GM21381 (cell line): ENCODE measurements around the gene APLN.

Experiments used
- ATAC-seq: cut with Tn5 transposase; IDR thresholded peaks from one replicate; pipeline ENCODE4 v1.9.1; 2021; ENCODE audit warnings: mild to moderate bottlenecking, moderate library complexity; ENCODE audit not compliant: unreplicated experiment

Gene APLN

DNA sequence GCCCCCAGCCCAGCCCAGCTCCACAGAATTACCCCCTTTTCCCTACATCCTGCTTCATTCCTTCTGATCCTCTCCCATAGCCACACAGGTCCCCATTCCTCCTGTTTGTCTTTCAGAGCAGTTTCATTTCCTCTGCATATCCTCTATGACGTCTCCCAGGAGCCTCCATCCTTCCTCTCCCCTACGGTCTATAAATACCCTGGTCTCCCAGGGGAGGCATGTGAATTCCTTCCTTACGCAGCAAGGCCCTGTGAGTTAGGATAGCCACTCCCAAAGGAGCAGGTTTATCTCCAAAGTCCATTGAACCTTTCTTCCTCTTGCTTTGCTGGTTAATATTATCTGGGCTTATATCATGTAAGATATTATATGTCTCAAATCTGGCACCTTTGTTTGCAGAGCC, 8.4 kb upstream of the APLN start:
- no peak for ATAC-seq

DNA sequence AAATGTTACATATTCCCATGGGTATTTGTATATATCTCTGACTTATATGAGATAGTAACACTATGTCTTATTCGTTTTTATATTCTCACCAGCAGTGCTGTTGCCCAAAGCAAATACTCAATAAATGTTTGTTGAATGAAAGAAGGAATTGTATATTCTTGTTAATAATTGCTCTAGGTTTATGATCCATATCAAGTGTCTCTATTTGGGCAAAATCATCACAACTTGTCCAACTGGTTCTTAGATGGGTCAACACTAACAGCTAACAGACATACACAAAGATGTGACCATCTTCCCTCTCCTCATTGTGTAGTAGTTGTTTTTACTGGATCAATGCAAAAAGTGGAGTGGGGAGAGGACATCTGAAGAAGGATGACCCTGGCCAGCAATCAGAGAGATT, 6.6 kb upstream of the APLN start:
- ATAC-seq, result no peak

DNA sequence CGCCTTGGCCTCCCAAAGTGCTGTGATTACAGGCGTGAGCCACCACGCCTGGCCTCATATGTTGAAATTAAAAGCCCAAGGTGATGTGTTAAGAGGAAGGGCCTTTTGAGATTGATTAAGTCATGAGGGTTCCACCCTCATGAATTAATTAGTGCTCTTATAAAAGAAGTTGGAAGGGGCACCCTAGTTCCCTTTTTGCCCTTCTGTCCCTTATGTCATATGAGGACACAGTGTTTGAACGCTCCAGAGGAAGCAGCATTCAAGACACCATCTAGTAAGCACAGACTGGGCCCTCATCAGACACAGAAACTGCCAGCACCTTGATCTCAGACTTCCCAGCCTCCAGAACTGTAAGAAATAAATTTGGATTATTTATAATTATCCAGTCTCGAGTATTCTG, 5.1 kb upstream of the APLN start:
- ATAC-seq, result no peak

DNA sequence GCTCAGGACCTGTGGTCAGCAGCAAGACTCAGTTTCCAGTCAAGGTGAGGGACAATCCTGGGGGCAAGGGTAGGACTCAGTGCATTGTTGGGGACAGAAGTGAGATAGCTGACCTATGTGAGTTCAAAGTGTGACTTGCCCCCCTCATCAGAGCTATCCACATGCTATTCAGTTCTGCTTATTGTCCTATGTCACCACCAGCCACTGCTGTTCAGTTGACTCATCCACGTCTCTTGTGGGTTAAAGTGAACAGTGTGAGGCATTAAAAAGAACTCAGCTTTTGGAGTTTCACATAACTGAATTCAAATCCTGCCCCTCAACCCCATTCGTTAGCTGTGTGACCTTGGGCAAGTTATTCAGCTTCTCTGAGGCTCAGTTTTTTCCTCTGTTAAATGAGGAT, 4.4 kb upstream of the APLN start:
- no peak for ATAC-seq

DNA sequence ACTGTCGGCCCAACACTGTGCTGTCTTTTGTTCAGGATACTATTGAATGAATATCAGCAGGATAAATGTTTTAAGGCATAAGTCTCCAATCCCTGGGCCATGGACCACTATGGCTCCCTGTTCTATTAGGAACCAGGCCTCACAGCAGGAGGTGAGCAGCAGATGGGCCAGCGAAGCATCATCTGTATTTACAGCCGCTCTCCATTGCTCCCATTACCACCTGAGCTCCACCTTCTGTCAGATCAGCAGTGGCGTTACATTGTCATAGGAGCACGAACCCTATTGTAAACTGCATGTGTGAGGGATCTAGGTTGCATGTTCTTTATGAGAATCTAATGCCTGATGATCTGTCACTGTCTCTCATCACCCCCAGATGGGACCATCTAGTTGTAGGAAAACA, 3.7 kb upstream of the APLN start:
- no peak for ATAC-seq

DNA sequence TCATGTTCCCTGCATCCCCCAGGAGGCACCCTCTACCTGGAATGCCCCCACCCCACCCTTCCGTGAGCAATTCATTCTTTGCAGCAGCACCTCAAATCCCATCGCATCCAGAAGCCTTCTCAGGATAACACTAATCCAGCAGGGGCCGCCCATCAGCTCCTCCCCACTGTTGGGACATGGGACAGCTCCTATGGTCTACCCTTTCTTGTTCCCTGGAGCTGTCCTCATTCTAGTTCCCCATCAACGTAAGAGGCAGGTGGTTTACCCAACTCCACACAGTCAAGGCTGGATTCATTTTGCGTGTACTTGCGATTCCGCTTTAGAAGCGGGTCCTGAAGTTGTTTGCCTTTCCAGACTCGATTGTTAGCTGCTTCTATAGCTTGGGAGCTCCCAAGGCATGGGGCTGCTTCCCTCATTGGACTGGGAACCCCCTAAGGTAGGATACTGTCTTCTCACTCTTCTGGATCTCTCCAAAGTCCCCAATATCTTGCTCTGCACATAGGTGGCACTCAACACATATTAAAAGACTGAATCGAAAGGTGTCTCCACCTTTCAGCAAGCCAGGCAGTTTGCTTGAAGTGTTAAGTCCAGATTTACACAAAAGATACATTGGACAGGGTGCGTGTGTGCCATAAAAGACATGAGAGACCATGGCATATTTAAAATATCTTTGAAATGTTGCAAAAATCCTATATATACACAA, 942 bp upstream of the APLN start:
- no peak for ATAC-seq

DNA sequence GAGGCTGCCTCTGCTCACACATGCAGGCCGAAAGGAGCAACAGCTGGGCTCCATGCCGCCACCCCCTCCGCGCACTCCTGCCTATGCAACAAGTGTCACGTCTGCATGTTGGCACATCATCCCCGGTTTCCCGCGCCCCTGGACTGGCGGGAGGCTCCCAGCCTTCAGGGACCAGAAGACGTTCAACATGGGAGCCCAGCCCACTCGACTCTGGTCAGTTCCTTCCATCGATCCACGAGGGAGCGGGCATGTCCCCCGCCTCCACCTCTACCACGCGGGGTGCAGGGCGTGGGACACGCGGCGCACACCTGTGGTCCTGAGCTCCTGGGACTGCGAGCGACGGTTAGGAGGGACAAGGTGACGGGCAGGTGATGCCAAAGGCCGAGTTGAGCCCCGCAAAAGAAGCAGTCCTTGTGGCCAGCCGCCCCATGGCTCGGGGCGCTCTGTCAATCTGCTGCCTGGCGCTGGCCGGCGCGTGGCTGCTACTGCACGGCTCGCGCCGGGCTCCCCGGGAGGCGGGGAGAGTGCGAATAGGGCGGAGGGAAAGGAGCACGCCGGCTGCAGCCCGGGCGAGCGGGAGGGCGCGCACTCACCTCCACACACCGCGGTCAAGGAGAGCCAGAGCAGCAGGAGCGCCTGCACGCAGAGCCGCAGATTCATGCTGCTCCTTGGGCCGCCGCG, 645 bp downstream of the APLN start:
- ATAC-seq, result peak; percentile 68

DNA sequence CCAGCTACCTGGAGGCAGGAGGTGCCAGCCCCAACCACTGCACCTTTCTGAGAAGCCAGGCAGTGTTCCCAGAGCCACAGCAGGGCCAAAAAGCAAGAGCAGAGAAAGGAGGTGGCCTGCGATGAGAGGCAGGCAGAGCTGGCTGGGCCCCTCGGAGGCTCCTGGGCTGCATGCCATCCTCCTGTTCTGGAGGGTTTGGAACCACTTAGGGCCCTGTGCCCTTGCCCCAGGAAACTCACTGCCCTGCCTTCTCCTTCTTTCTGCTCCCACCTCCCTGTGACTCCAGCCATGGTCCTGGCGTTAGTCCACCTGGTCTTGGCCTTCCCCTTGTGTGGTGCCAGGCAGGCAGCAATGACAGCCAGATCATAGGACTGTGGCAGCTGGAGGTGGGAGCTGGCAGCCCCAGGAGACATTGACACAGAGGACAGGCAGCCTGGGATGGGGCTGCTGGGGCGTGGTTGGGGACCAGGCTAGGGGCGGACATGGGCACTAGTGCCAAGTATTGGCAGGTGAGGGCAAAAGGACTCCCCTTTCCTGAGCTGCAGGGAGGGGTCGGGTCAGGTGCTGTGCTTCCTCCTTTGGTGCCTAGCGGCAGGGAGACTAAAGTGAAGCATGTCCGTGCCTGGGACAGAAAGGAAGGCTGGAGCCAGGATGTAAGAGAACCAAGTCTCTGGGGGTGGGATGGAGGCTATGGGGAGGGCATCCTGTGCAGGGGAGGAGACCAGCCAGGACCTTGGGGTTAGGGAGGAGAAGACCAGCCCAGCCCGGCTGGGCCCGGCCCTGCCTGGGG, 1.4 kb downstream of the APLN start:
- no peak for ATAC-seq

DNA sequence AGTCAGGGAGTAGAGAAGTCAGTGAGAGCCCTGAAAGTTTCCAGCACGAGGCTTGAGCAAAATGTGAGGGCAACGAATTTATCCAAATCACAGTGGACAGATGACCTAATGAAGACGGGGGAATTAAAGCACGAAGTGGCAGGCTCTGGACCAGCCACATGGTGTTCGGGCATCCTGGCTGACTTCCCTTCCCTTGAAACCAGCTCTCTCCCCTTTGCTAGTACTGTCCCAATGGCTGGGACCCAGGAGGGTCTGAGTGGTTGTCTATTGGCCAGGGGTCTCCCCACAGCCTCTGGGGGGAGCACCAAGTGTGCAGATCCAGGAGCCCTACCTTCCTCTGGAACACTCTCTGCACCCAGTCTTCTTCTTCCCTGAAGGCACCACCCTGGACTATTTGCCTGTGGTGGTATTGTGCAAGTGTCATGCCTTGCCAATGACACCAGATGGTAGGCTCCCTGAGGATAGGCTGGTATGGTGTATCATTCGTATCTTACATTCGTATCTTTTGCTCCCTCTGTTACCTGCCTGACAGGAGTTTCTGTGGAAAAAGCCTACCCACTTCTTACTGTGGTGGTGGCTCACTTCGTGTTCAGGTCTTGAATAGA, 2.1 kb downstream of the APLN start:
- no peak for ATAC-seq

DNA sequence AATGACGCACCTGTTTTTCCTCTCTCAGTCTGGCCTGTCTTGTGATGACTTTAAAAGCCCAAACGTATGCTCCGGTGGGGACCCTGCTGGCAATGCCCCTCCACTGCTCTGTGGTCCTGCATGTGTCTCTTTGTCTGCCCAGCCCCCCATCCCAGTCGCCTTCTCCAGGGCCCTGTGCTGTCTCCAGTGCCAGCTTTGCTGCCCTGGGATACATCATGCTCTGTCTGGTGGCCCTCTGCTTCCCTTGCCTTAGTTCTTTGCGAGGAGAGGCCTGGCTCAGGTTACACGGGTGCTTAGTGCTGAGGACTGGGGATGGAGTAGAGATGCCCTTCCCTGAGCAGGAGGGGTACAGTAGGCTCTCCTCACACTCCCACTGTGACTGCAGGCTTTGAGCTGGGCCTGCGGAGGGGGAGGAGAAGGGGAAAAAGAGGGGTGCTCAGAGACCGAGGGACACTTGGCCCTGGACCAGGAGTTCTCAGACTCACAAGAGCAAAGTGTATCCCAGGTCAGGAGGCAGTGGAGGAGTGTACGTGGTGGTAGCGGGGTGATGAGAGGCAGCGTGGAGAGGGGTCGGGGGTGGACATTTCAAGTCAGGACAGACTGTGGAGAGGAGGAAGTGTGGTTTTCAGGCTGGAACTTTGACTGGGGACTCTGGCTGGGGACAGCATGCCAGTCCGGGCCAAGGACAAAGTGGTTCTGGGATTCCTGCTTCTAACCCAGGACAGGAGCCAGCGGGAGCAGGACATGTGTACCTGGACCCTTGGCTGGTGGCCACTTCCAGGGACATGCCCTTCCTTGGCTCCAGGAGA, 2.8 kb downstream of the APLN start:
- ATAC-seq, result no peak

DNA sequence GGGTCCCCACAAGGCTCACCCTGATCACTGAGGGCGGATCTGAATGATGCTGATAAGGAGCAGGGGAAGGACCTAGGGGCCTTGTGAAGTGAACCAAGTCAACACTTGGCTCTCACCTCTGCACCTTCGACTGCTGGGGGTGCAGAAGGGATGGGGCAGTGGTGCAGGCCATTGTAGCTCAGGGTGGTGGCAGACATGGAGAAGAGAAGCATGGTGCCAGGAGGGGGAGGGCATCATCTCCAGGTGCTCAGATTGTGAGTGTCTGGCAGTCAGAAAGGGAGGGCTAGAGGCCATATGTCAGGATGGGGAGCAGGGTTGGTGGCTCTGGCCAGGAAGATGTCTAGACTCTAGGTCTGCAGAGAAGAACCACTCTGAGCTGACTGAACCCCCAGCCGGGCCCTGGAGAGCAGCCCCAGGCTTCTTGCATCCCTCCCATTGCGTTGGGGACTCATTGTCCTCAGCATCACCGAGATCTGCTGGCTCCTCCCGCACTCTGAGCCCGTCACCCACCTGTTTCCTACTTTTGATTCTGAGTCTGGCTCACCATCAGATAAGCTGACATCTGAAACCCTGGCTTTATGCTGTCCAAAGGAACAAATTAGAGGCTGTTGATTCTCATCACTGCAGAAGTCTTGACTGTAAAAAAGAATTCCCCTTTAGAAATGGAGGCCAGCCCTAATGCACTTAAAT, 3.8 kb downstream of the APLN start:
- no peak for ATAC-seq

DNA sequence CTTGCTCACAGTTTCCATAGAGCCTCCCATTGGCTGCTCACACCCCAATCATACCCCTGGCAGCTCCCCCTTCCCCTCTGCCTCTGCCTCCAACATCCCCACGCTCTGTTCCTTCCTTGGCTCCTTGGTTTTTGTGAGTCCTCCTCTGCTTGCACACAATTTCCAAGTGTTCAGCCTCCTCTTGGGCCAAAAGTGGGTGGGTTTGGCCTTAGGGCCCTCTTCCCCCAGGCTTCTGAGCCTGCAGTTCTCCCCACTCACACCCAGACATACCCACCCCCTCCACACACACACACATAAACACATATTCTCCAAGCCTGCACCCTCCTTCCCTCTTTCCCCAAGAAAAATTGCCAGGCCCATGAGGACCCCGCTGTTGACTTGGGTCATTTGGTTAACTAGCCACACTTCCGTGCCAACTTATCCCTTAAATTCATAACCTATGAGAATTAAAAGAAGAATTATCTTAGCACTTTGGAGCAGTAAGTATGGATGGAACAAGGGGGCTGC, 4.5 kb downstream of the APLN start:
- ATAC-seq, result no peak

DNA sequence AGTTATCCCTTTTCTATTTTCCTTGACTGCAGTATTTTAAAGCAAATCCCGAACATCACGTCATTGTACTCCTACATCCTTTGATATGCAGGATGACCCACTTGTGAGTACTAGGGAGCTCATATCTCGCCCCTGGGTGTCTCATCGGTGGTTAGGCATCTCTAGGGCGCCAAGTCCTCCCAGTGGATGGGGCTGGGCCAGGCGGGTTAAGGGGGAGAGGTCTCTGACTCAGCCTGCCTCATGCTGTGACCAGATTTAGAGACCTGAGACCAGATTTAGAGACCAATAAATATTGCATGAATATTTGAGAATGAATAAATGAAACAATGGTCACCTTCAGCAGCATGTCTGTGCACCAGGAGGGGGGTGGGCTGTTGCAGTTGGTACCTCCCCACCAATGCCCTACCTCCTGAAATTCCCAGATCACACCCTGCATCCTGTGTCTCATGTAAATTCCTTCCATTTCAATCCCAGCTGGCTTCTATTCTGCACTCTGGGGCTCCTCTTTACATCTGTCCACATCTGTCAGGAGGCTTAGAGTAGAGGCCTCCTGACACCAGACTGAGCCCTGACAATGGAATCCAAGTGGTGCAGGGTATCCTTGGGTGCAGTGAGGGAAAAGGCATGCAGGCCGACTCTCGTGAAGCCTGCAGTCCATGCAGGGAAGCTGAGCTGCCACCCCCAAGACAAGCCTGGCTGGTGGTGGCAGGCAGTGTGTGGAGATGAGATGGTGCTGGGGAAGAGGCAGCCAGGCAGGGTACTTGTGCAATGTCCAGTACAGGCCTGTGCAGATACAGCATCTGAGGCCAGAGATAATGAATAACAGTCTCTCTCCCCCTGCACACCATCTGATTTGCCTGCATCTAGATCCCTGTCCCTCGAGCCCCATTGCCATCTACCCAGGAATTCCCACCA, 5.2 kb downstream of the APLN start:
- no peak for ATAC-seq

DNA sequence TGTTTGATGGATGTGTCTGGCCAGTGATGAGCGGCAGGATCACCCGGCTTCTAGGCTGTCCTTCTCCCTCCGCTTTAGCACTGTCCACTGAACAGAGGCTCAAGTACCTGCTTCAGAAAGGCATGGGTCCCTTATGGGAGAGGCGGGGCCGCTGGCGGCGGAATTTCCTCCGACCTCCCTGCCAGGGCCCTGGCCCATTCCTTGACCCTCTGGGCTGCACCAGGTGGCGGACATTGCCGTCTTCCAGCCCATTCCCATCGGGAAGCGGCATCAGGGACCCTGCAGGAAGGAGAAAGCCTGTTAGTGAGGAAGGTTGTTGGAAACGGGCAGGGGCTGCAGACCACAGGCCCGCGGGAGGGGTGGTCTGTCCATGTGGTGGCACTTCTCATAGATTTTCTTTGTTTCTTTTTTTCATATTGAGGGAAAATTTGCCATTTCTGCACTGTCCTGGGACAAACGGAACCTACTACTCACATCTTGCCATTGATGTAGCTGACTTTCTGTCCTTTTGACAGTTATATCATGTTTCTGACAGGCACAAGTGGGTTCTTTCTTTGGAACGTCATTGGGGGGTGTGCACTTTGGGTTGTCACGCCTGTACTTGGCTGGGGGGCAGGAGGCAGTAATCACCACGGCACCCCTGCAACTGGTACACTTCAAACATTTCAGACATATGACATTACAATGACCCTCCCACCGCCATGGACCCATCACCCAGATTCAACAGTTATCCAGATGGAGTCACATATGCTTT, 6.1 kb downstream of the APLN start:
- ATAC-seq, result no peak

DNA sequence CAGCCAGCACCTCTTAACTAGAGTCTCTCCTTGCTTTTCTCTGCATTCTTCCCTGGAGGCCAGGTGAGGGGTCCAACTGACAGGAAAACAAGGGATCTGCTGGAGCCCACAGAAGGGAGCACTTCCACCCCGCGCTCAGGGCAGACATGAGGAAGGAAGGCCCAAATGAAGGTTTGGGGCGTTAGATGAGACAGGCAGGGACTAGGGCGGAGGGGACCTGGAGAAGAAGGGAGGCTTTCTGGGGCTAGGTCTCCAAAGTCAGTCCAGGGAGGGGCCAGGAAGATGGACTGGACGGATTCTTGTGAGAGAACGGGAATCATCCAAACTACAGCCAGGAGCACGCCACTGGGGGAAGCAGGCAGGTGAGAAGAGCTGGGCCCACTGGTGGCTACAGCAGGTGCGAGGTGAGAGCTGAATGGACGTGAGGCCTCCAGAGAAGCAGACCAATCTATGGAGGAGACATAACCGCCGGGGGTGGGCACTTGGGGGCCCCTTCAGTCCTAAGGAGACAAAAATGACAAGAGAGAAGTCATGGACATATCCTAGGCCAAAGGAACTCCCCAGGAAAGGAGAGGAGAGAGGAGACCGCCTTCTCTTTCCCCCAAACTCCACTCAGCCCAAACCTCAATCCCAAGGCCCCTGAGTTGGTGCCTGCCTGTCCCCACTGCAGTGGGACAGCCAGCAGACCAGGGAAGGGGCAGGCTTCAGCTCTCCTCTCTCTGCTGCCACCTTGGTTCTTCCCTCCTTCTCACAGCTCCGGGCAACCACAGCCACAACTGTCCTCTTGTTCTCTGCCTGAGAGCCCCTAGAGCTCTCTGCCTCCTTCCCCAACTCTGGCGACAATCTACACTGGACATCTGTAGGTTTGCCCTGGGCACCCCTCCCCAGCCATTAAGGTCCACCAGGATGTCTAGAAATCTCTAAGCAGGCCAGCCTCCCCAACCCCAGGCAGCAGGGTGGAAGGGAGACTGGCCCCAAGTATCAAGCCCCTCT, 7.0 kb downstream of the APLN start:
- no peak for ATAC-seq

DNA sequence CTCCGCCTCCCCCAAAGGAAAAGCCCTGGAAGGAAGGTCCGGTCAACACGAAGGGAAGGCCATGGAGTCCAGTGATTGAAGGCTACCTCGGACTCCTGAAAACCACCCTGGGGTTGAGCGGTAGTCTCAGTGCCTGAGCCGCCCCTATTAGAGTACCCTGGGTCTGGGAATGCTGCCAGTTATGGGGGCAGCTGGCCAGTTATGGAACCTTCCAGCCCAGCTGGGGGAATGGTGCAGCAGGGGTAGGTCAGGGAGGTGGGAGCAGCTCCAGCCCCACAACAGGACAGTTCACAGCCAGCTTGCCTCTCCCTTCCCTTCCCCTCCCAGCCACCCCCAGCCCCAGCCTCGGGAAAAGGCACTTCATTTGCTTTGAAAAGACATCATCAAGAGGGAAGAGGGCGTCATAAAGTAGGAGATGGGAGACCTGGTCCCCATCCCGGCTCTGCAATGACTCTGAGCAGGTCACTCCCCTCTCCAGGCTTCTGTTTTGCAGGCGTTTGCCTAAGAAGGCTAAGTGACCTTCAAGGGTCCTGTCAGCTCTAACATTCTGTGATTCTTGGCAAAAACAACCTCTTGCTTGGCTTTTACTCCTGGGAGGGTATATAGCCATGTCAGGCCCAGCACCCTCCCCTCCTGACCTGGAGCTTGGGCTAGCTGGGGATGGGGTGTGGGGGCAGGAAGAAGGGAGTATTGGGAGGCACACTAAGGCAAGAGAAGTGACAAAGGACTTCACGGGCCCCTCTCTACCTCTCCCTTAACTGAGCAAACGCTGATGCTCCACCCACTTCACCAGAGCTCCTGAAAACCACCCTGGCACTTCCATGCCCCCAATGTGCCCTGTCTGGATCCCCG, 8.0 kb downstream of the APLN start:
- no peak for ATAC-seq
